Gastroesophageal sphincter (tissue), 4 donors: Measurements from ENCODE around the gene KCNMA1. TPM values are rescaled to one million over a fixed set of nuclear protein-coding genes. Genes with fewer than 3 reads are reported as not detected.
A peak's percentile ranks its signal among the peaks of the same experiment; 100 is the strongest.

ENCODE experiments used
- ATAC-seq: fragments of 150-250 bp; one replicate; pipeline ENCODE4 v1.9.1; 2016; ENCODE audit warnings: mild to moderate bottlenecking, moderate library complexity
- H3K27ac ChIP-seq, 4 donors: fragments of 200-600 bp; sonication (generic) in 3 of 4; 1 replicate in 3 of 4; 2 replicates in 1 of 4; pipeline ENCODE4 v1.5.1; 2016 to 2019
- H3K27me3 ChIP-seq: fragments of 200-600 bp; sonication (generic); one replicate; pipeline ENCODE4 v1.5.1; 2019
- H3K36me3 ChIP-seq, 2 donors: fragments of 200-600 bp; sonication (generic); one replicate each; pipeline ENCODE4 v1.5.1; 2019; ENCODE audit warnings: control low read depth in 1 of 2
- H3K4me1 ChIP-seq, 3 donors: fragments of 200-600 bp; sonication (generic); 1 replicate in 2 of 3; 2 replicates in 1 of 3; pipeline ENCODE4 v1.5.1; 2016 to 2019; ENCODE audit warnings: control low read depth in 2 of 3
- H3K4me3 ChIP-seq, 2 donors: fragments of 200-600 bp; sonication (generic); one replicate each; pipeline ENCODE4 v1.5.1; 2019; ENCODE audit warnings: mild to moderate bottlenecking in 1 of 2, moderate library complexity in 1 of 2
- H3K9me3 ChIP-seq, 3 donors: fragments of 200-600 bp; sonication (generic); one replicate each; pipeline ENCODE4 v1.5.1; 2017 to 2019; ENCODE audit warnings: control low read depth in 2 of 3
- EP300 ChIP-seq: sonication (generic); formaldehyde crosslinking; IDR thresholded peaks from one replicate; pipeline ENCODE4 v1.6.1; 2017; ENCODE audit warnings: antibody characterized with exemption, mild to moderate bottlenecking
- POLR2A ChIP-seq, 2 donors: fragments of 450-650 bp; IDR thresholded peaks; one replicate each; pipeline ENCODE4 v1.6.1; 2017; ENCODE audit warnings: antibody characterized with exemption in 2 of 2, mild to moderate bottlenecking in 2 of 2, moderate library complexity in 1 of 2
- POLR2AphosphoS5 ChIP-seq: sonication (generic); formaldehyde crosslinking; IDR thresholded peaks from one replicate; pipeline ENCODE4 v1.6.1; 2017; ENCODE audit warnings: antibody characterized with exemption
- WGBS, 2 donors: methylation state at CpG; one replicate each; pipeline ENCODE4 v1.1.5; 2018; ENCODE audit warnings: low coverage in 1 of 2; 5-methylcytosine and 5-hydroxymethylcytosine counted together
- total RNA-seq, 4 donors: library from RNA; depleted of rRNA; stranded (reverse); fragments of >200 nt; gene quantifications; one replicate each; pipeline ENCODE4 v1.1.0, GENCODE V29; 2016
- TF ChIP-seq, protein P1 (sequence below), 4 experiments: fragments of 200-600 bp in 2 of 4; fragments of 450-650 bp in 2 of 4; sonication (generic) in 1 of 4; IDR thresholded peaks; one replicate each; pipeline ENCODE4 v1.5.1; 2017 to 2019; ENCODE audit warnings: antibody characterized with exemption in 4 of 4, mild to moderate bottlenecking in 2 of 4, moderate library complexity in 2 of 4

The KCNMA1 gene
- total RNA-seq, 4 donors from 2014 or later, result 168 to 389 (median 323) TPM

- Histone ChIP-seq H3K27me3 (no peaks in the 10 kb centered on the region), H3K4me3 (no peak overlapping the region), H3K27ac (peak overlapping the region in 1 of 4 donors; percentile 24), H3K9me3 (no peaks in the 10 kb centered on the region), H3K36me3 (no peaks in the 10 kb centered on the region), H3K4me1 (peaks cover 3 to 36% (median 9%) of the 10 kb centered on the region in 3 donors)
- WGBS, 2 donors, result 77 to 95% methylated on average over 4 to 6 of the region's 6 CpGs
- TF ChIP-seq EP300, result no peak
- no peak for TF ChIP-seq POLR2A (IDR thresholded peaks at IDR 0.05)
- TF ChIP-seq, protein P1, sequence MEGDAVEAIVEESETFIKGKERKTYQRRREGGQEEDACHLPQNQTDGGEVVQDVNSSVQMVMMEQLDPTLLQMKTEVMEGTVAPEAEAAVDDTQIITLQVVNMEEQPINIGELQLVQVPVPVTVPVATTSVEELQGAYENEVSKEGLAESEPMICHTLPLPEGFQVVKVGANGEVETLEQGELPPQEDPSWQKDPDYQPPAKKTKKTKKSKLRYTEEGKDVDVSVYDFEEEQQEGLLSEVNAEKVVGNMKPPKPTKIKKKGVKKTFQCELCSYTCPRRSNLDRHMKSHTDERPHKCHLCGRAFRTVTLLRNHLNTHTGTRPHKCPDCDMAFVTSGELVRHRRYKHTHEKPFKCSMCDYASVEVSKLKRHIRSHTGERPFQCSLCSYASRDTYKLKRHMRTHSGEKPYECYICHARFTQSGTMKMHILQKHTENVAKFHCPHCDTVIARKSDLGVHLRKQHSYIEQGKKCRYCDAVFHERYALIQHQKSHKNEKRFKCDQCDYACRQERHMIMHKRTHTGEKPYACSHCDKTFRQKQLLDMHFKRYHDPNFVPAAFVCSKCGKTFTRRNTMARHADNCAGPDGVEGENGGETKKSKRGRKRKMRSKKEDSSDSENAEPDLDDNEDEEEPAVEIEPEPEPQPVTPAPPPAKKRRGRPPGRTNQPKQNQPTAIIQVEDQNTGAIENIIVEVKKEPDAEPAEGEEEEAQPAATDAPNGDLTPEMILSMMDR (IDR thresholded peaks at IDR 0.05), result no peak
- no peak for TF ChIP-seq POLR2AphosphoS5
- no peak for ATAC-seq
Measured at GRCh38 chr10:77138541-77138940, 499.1 kb downstream of the KCNMA1 start.

GRCh38 chr10:77135555-77135954, 502.1 kb downstream of the KCNMA1 start:
- ATAC-seq, result no peak
- 89 to 95% methylated on average over 3 of the region's 3 CpGs for WGBS, 2 donors
- TF ChIP-seq POLR2A (IDR thresholded peaks at IDR 0.05) (no peak), POLR2AphosphoS5 (no peak), EP300 (no peak)
- TF ChIP-seq, protein P1 (IDR thresholded peaks at IDR 0.05), result no peak
- Histone ChIP-seq H3K27me3 (no peaks in the 10 kb centered on the region), H3K27ac (no peak overlapping the region), H3K36me3 (no peaks in the 10 kb centered on the region), H3K4me3 (no peak overlapping the region), H3K4me1 (peaks cover 3 to 40% (median 9%) of the 10 kb centered on the region in 3 donors), H3K9me3 (no peaks in the 10 kb centered on the region)

- no peak overlapping the region for H3K27ac ChIP-seq
- H3K36me3 ChIP-seq, result no peaks in the 10 kb centered on the region
- H3K4me1 ChIP-seq, result peaks cover 0 to 4% (median 0%) of the 10 kb centered on the region in 3 donors
- ATAC-seq, result no peak
- no peaks in the 10 kb centered on the region for H3K27me3 ChIP-seq
- H3K4me3 ChIP-seq, result no peak overlapping the region
- H3K9me3 ChIP-seq, result no peaks in the 10 kb centered on the region
- TF ChIP-seq, protein P1 (IDR thresholded peaks at IDR 0.05), result no peak
- no peak for TF ChIP-seq POLR2A (IDR thresholded peaks at IDR 0.05)
- TF ChIP-seq POLR2AphosphoS5, result no peak
- no peak for TF ChIP-seq EP300
- WGBS, 2 donors, result 96 to 100% methylated on average over 2 to 3 of the region's 3 CpGs
Measured at GRCh38 chr10:77131214-77131613, 506.4 kb downstream of the KCNMA1 start.

GRCh38 chr10:77127243-77127642, 510.4 kb downstream of the KCNMA1 start:
- TF ChIP-seq POLR2A (IDR thresholded peaks at IDR 0.05), result no peak
- Histone ChIP-seq H3K36me3 (no peaks in the 10 kb centered on the region), H3K27me3 (no peaks in the 10 kb centered on the region), H3K4me3 (no peak overlapping the region), H3K4me1 (peaks cover 0 to 19% (median 0%) of the 10 kb centered on the region in 3 donors), H3K9me3 (no peaks in the 10 kb centered on the region), H3K27ac (no peak overlapping the region)
- 92 to 100% methylated on average over 1 of the region's 1 CpG for WGBS, 2 donors
- ATAC-seq, result no peak

- no peaks in the 10 kb centered on the region for H3K27me3 ChIP-seq
- no peaks in the 10 kb centered on the region for H3K9me3 ChIP-seq
- TF ChIP-seq EP300, result no peak
- no peak overlapping the region for H3K4me3 ChIP-seq
- no peak for ATAC-seq
- H3K4me1 ChIP-seq, result peaks cover 0 to 35% (median 3%) of the 10 kb centered on the region in 3 donors
- no peak overlapping the region for H3K27ac ChIP-seq
- 80 to 93% methylated on average over 2 to 4 of the region's 4 CpGs for WGBS, 2 donors
- H3K36me3 ChIP-seq, result no peaks in the 10 kb centered on the region
Measured at GRCh38 chr10:77125231-77125630, 512.4 kb downstream of the KCNMA1 start.

DNA sequence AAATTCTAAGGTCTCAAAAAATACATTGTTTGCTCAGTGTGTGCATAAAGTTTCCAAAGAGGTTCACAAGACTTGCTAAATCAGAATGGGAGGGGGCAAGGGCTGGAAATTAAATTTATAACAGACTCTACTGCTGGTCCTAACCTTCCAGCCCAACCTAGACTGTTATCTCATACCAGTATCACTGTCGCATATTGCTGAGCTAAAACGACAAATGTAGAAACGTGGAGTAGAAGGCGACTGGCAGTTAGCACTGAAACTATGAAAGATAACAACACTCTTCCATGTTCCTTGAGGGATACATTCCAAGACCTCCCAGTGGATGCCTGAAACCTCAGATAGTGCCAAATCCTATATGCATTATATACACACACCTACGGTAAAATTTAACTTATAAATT, 514.3 kb downstream of the KCNMA1 start:
- 79% methylated on average over 5 of the region's 5 CpGs for WGBS, 2 donors
- H3K4me1 ChIP-seq, result peaks cover 0 to 46% (median 3%) of the 10 kb centered on the region in 3 donors
- H3K4me3 ChIP-seq, result no peak overlapping the region
- no peaks in the 10 kb centered on the region for H3K36me3 ChIP-seq
- TF ChIP-seq, protein P1 (IDR thresholded peaks at IDR 0.05), result no peak
- no peak for TF ChIP-seq POLR2AphosphoS5
- TF ChIP-seq POLR2A (IDR thresholded peaks at IDR 0.05), result no peak
- TF ChIP-seq EP300, result no peak
- ATAC-seq, result no peak
- no peaks in the 10 kb centered on the region for H3K9me3 ChIP-seq
- no peak overlapping the region for H3K27ac ChIP-seq
- H3K27me3 ChIP-seq, result no peaks in the 10 kb centered on the region
